Measurements from ENCODE around the gene GALC. TPM values are rescaled to one million over a fixed set of nuclear protein-coding genes. Genes with fewer than 3 reads are reported as not detected.

GALC gene
- total and polyA plus RNA-seq, 7 donors, result 3.0 to 22.8 (median 11.3) TPM

GRCh38 chr14:88016768-88017167 is 23.8 kb upstream of the GALC start:
- H3K4me3 ChIP-seq, result no peak overlapping the region
- H3K36me3 ChIP-seq, result no peaks in the 10 kb centered on the region
- 97 to 98% methylated on average over 2 of the region's 2 CpGs for WGBS, 2 donors
- DNase-seq, result no peak
- peaks cover 0 to 4% (median 0%) of the 10 kb centered on the region in 4 donors for H3K4me1 ChIP-seq
- H3K9me3 ChIP-seq, result no peaks in the 10 kb centered on the region
- no peaks in the 10 kb centered on the region for H3K27me3 ChIP-seq
- intact Hi-C loops (cut with DNase I), result no loop called here
- no peak for TF ChIP-seq POLR2AphosphoS5 (IDR thresholded peaks at IDR 0.05)
- TF ChIP-seq POLR2A (IDR thresholded peaks at IDR 0.05), result no peak
- TF ChIP-seq EP300 (IDR thresholded peaks at IDR 0.05), result no peak
- TF ChIP-seq, protein P1, sequence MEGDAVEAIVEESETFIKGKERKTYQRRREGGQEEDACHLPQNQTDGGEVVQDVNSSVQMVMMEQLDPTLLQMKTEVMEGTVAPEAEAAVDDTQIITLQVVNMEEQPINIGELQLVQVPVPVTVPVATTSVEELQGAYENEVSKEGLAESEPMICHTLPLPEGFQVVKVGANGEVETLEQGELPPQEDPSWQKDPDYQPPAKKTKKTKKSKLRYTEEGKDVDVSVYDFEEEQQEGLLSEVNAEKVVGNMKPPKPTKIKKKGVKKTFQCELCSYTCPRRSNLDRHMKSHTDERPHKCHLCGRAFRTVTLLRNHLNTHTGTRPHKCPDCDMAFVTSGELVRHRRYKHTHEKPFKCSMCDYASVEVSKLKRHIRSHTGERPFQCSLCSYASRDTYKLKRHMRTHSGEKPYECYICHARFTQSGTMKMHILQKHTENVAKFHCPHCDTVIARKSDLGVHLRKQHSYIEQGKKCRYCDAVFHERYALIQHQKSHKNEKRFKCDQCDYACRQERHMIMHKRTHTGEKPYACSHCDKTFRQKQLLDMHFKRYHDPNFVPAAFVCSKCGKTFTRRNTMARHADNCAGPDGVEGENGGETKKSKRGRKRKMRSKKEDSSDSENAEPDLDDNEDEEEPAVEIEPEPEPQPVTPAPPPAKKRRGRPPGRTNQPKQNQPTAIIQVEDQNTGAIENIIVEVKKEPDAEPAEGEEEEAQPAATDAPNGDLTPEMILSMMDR (IDR thresholded peaks at IDR 0.05), result no peak
- H3K27ac ChIP-seq, result no peak overlapping the region

- WGBS, 2 donors, result 7 to 18% methylated on average over 7 of the region's 7 CpGs
- Histone ChIP-seq H3K36me3 (no peaks in the 10 kb centered on the region), H3K27ac (no peak overlapping the region), H3K9me3 (no peaks in the 10 kb centered on the region), H3K27me3 (no peaks in the 10 kb centered on the region), H3K4me3 (no peak overlapping the region), H3K4me1 (peaks cover 0 to 4% (median 0%) of the 10 kb centered on the region in 4 donors)
- intact Hi-C loops (cut with DNase I), result loop anchor here (5.0 kb wide), 1 partner anchor 153 kb away; no protein-coding TSS in a partner anchor
- peak; percentile 78 for DNase-seq
- TF ChIP-seq POLR2A (IDR thresholded peaks at IDR 0.05), result no peak
- TF ChIP-seq, protein P1 (IDR thresholded peaks at IDR 0.05), result peak in 3 of 4 experiments; percentile 70 to 82 (median 81)
Measured at GRCh38 chr14:88013750-88014349, 20.9 kb upstream of the GALC start.

DNA sequence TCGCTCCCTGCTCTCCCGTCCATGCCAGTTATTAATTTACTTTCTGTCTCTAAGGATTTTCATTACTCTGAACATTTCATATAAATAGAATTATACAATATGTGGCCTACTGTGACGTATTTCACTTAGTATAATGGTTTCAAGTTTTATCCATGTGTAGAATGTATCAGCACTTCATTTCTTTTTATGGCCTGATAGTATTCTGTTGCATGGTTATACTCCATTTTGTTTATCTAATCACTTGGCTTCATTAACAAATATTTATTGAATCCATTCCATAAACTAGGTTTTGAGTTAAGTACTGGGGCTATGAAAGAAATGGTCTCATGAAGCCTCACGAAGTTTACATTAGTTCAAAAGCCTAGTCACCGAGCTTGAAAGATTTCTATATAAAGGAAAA is 19.5 kb upstream of the GALC start:
- Histone ChIP-seq H3K4me3 (no peak overlapping the region), H3K9me3 (no peaks in the 10 kb centered on the region), H3K27me3 (no peaks in the 10 kb centered on the region), H3K4me1 (peaks cover 0 to 4% (median 0%) of the 10 kb centered on the region in 4 donors), H3K36me3 (no peaks in the 10 kb centered on the region), H3K27ac (no peak overlapping the region)
- intact Hi-C loops (cut with DNase I), result loop anchor here (5.0 kb wide), 1 partner anchor 155 kb away; no protein-coding TSS in a partner anchor
- no peak for DNase-seq
- TF ChIP-seq, protein P1 (IDR thresholded peaks at IDR 0.05), result no peak
- TF ChIP-seq EP300 (IDR thresholded peaks at IDR 0.05) (no peak), POLR2A (IDR thresholded peaks at IDR 0.05) (no peak), POLR2AphosphoS5 (IDR thresholded peaks at IDR 0.05) (no peak)
- 73 to 85% methylated on average over 5 of the region's 5 CpGs for WGBS, 2 donors

- Histone ChIP-seq H3K36me3 (no peaks in the 10 kb centered on the region), H3K27ac (no peak overlapping the region), H3K4me3 (no peak overlapping the region), H3K4me1 (peaks cover 0 to 4% (median 0%) of the 10 kb centered on the region in 4 donors), H3K9me3 (no peaks in the 10 kb centered on the region), H3K27me3 (no peaks in the 10 kb centered on the region)
- WGBS, 2 donors, result 78 to 87% methylated on average over 2 of the region's 2 CpGs
- intact Hi-C loops (cut with DNase I), result loop anchor here (5.0 kb wide), 1 partner anchor 157 kb away; no protein-coding TSS in a partner anchor
- no peak for TF ChIP-seq EP300 (IDR thresholded peaks at IDR 0.05)
- TF ChIP-seq POLR2A (IDR thresholded peaks at IDR 0.05), result no peak
- TF ChIP-seq, protein P1 (IDR thresholded peaks at IDR 0.05), result no peak
- no peak for TF ChIP-seq POLR2AphosphoS5 (IDR thresholded peaks at IDR 0.05)
- DNase-seq, result no peak
Measured at GRCh38 chr14:88010331-88010730, 17.3 kb upstream of the GALC start.

DNA sequence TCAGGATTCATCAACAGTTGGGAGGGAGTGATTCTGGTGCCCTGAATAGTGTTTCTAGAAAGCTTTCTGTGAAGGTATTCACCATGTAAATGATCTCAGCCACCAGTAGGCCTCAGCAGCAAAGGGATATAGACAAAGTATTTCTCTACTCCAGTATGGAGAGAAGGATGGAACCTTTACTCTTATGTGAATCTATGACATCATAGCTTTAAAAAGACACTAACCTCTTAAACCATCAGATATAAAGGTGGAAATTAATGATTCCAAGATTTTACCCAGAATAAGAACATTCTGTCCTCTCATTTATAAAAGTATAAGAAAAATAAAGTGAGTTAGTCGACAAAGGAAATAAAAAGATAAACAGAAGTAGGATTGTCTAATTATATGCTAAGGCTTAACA is 16.5 kb upstream of the GALC start:
- Histone ChIP-seq H3K36me3 (no peaks in the 10 kb centered on the region), H3K9me3 (no peaks in the 10 kb centered on the region), H3K4me3 (no peak overlapping the region), H3K4me1 (peaks cover 0 to 4% (median 0%) of the 10 kb centered on the region in 4 donors), H3K27ac (no peak overlapping the region), H3K27me3 (no peaks in the 10 kb centered on the region)
- intact Hi-C loops (cut with DNase I), result no loop called here
- WGBS, 2 donors, result 88 to 91% methylated on average over 1 of the region's 1 CpG
- TF ChIP-seq POLR2AphosphoS5 (IDR thresholded peaks at IDR 0.05), result no peak
- no peak for TF ChIP-seq POLR2A (IDR thresholded peaks at IDR 0.05)
- TF ChIP-seq EP300 (IDR thresholded peaks at IDR 0.05), result no peak
- TF ChIP-seq, protein P1 (IDR thresholded peaks at IDR 0.05), result no peak
- no peak for DNase-seq

Measured in sigmoid colon (tissue), 7 donors.